ENCODE results near the gene NUMBL.

NUMBL gene

GRCh38 chr19:40719414-40719894 lies 29.0 kb upstream of the NUMBL start:
- no peak for DNase-seq
- peak overlapping the region in 1 of 2 donors; percentile 27 for H3K27ac Mint-ChIP-seq
- peak overlapping the region; percentile 50 to 96 for H3K4me3 Mint-ChIP-seq

GRCh38 chr19:40718774-40719391 lies 28.4 kb upstream of the NUMBL start:
- Mint-ChIP-seq H3K9me3 (peaks cover 0 to 6% of the 10 kb centered on the region in 2 donors), H3K4me1 (peaks cover 74% of the 10 kb centered on the region), H3K27ac (peak overlapping the region; percentile 69 to 84), H3K27me3 (no peaks in the 10 kb centered on the region), H3K4me3 (peak overlapping the region; percentile 83 to 96)
- DNase-seq (no peak), ATAC-seq (no peak)

More at GRCh38 chr19:40719414-40719894, 29.0 kb upstream of the NUMBL start:
- no peak for ATAC-seq
- H3K4me1 Mint-ChIP-seq, result peaks cover 74% of the 10 kb centered on the region
- H3K27me3 Mint-ChIP-seq, result no peaks in the 10 kb centered on the region
- peaks cover 0 to 6% of the 10 kb centered on the region in 2 donors for H3K9me3 Mint-ChIP-seq

DNA sequence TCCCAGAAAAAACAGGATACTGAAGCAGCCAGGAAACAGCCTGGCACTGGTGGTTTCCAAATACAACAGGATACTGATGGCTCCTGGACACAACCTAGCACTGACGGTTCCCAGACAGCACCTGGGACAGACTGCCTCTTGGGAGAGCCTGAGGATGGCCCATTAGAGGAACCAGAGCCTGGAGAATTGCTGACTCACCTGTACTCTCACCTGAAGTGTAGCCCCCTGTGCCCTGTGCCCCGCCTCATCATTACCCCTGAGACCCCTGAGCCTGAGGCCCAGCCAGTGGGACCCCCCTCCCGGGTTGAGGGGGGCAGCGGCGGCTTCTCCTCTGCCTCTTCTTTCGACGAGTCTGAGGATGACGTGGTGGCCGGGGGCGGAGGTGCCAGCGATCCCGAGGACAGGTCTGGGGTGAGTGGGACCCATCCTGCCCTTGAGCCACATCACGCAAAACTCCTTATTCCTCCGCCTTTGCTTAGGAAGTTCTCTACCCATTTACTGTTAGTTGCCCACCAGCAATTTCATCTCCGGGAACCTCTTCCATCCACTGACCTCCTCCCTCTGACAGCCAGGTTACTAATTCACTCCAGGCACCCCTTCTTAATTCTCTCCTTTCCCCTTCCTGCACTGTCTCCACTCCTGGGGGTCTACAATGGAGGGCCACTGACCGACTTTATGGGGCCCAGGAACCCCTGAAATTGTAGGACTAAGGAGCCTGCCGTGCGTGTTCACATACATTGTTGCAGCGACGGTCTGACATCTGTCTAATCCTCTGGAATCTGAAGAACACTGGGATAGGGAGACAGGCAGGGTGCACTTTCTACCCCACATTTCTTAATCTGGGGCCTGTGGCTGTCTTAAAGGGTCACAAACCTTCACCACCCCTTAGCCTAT lies 27.7 kb upstream of the NUMBL start:
- DNase-seq (no peak), ATAC-seq (no peak)
- Mint-ChIP-seq H3K27me3 (no peaks in the 10 kb centered on the region), H3K27ac (peak overlapping the region; percentile 69 to 84), H3K4me3 (peak overlapping the region; percentile 83 to 96), H3K9me3 (peaks cover 0 to under 1% of the 10 kb centered on the region in 2 donors), H3K4me1 (peaks cover 70% of the 10 kb centered on the region)

DNA sequence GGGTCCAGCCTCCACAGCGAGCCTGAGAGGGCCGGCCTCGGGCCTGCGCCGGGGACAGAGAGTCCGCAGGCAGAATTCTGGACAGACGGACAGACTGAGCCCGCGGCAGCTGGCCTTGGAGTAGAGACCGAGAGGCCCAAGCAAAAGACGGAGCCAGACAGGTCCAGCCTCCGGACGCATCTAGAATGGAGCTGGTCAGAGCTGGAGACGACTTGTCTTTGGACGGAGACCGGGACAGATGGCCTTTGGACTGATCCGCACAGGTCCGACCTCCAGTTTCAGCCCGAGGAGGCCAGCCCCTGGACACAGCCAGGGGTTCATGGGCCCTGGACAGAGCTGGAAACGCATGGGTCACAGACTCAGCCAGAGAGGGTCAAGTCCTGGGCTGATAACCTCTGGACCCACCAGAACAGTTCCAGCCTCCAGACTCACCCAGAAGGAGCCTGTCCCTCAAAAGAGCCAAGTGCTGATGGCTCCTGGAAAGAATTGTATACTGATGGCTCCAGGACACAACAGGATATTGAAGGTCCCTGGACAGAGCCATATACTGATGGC lies 27.0 kb upstream of the NUMBL start:
- H3K27me3 Mint-ChIP-seq, result no peaks in the 10 kb centered on the region
- no peak for ATAC-seq
- no peaks in the 10 kb centered on the region for H3K9me3 Mint-ChIP-seq
- no peak for DNase-seq
- H3K4me1 Mint-ChIP-seq, result peaks cover 68% of the 10 kb centered on the region
- peak overlapping the region; percentile 83 to 96 for H3K4me3 Mint-ChIP-seq
- H3K27ac Mint-ChIP-seq, result peak overlapping the region in 1 of 2 donors; percentile 55

DNA sequence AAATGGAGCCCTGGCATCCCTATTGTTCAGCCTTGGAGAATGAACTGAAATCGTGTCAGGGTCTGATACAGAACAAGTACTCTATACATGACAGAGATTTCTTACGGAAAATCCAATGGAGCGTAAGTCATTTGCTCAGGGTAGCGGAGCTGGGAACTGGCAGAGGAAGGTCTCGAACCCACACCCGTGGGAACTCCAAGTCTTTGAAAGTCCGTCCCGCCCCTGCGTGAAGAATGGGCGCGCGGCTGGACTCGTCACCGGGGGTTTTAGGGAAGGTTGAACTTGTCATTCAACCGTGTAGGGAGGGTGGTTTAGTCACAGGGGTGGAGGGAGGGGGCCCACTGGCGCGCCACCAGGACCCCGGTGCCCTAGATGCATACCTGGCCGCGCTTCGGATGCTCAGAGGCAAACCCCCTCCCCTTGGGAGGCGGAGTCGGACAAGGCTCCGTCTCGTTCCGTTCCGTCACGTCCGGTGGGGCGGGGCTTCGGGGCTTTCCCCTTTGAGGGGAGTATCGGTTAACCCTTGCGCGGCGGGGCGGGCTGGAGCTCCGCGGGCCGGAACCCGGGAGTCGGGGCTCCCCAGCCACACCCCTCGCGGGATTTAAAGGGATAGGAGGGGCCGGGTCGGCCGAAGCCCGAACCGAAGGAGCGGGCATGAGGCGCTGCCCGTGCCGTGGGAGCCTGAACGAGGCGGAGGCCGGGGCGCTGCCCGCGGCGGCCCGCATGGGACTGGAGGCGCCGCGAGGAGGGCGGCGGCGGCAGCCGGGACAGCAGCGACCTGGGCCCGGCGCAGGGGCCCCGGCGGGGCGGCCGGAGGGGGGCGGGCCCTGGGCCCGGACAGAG lies 26.3 kb upstream of the NUMBL start, which contains the start of the genes COQ8B and ITPKC:
COQ8B (minus strand) TSS at position 405 of the 843 bp plus-strand sequence. CDS start 2,254 bp downstream, outside the sequence.
ITPKC (plus strand) TSS at position 631 of the 843 bp plus-strand sequence; CDS start at position 655, 24 bp downstream.
- peak within 1 kb of the TSS; percentile 83 to 96 for H3K4me3 Mint-ChIP-seq
- ATAC-seq, result peak; percentile 82
- no peaks in the 10 kb centered on the region for H3K27me3 Mint-ChIP-seq
- no peaks in the 10 kb centered on the region for H3K9me3 Mint-ChIP-seq
- H3K27ac Mint-ChIP-seq, result peak within 1 kb of the TSS; percentile 91 to 96
- peak; percentile 99 for DNase-seq
- H3K4me1 Mint-ChIP-seq, result peaks cover 61% of the 10 kb centered on the region

GRCh38 chr19:40716031-40716481 lies 25.6 kb upstream of the NUMBL start:
- DNase-seq (peak; percentile 77 to 83), ATAC-seq (peak; percentile 47)
- Mint-ChIP-seq H3K4me1 (peaks cover 56% of the 10 kb centered on the region), H3K4me3 (peak overlapping the region; percentile 83 to 92), H3K27ac (peak overlapping the region; percentile 91 to 96), H3K9me3 (no peaks in the 10 kb centered on the region), H3K27me3 (no peaks in the 10 kb centered on the region)

DNA sequence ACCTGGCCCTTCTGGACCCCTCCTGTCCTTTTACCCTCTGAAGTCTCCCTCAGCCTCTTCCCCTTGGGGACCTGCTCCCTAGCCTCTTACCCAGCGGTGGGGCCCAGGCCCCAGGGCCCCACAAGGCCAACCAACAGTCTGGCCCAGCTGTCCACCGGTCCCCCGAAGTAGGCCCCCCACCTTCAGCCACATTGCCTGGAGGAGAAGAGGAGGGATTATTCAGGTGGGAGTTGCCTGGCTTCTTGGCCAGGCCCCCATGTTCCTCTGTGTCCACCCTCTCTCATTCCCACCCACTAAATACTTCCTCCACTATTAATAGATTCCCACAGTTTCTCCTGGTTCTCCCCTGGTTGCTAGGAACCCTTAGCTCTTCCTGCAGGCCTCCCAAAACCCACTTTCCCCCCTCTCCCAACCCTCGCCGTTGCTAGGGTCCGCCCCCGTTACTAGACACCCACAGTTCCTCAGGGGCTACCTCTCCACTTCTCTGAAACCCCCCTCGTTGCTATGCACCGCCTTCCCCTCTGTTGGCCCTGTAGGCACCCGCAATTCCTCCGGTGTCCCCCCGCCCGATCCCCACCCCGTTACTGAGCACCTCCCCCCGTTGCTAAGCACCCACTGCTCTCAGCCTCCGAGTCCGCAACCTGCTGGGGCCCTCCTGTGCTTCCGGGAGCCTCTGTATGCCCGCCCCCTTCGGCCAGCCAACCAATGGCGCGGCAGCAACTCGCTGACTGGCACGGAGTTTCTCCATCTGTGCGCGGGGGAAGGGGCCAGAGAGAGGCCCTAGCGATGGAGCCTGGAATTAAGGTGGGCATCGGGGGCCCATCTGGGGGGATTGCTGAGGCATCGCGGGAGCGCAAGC lies 24.2 kb upstream of the NUMBL start:
- peak overlapping the region; percentile 83 to 92 for H3K4me3 Mint-ChIP-seq
- H3K4me1 Mint-ChIP-seq, result peaks cover 42% of the 10 kb centered on the region
- H3K9me3 Mint-ChIP-seq, result no peaks in the 10 kb centered on the region
- peak overlapping the region in 1 of 2 donors; percentile 96 for H3K27ac Mint-ChIP-seq
- DNase-seq (peak; percentile 91 to 94), ATAC-seq (peak; percentile 76)
- no peaks in the 10 kb centered on the region for H3K27me3 Mint-ChIP-seq

DNA sequence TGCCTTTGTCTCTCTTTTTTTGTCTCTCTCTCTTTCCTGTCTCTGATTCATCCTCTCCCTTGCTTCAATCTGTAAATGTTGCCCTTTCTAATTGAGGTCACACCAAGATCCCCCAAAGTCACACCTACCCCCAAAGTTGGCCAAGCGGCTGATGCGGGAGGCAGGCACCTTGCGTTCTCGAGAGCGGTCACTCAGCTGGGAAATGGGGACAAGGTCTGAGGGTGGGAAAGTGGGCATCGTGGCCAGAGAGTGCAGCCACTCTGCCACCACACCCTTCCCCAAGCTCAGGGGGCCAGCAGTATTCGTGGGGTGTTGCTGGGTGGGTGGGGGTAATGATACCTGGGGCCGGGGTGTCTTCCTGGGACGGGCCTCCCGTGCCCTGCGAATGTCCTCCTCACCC lies 23.5 kb upstream of the NUMBL start:
- Mint-ChIP-seq H3K9me3 (no peaks in the 10 kb centered on the region), H3K27me3 (no peaks in the 10 kb centered on the region), H3K4me1 (peaks cover 37% of the 10 kb centered on the region), H3K4me3 (peak overlapping the region; percentile 83 to 92), H3K27ac (peak overlapping the region in 1 of 2 donors; percentile 20)
- no peak for ATAC-seq
- no peak for DNase-seq

- Mint-ChIP-seq H3K27me3 (no peaks in the 10 kb centered on the region), H3K4me3 (no peak overlapping the region), H3K27ac (peak overlapping the region in 1 of 2 donors; percentile 85), H3K9me3 (no peaks in the 10 kb centered on the region), H3K4me1 (peaks cover 12% of the 10 kb centered on the region)
- ATAC-seq (no peak), DNase-seq (no peak)
These were observed 19.4 kb upstream of the NUMBL start for GRCh38 chr19:40709817-40710216.

- Mint-ChIP-seq H3K27me3 (no peaks in the 10 kb centered on the region), H3K9me3 (no peaks in the 10 kb centered on the region), H3K4me1 (no peaks in the 10 kb centered on the region), H3K27ac (no peak overlapping the region), H3K4me3 (no peak overlapping the region)
- ATAC-seq (no peak), DNase-seq (no peak)
These were observed 17.2 kb upstream of the NUMBL start for GRCh38 chr19:40707615-40708014.

GRCh38 chr19:40705950-40706619 lies 15.6 kb upstream of the NUMBL start:
- no peaks in the 10 kb centered on the region for H3K4me1 Mint-ChIP-seq
- ATAC-seq, result no peak
- no peaks in the 10 kb centered on the region for H3K9me3 Mint-ChIP-seq
- no peak overlapping the region for H3K27ac Mint-ChIP-seq
- no peak overlapping the region for H3K4me3 Mint-ChIP-seq
- no peak for DNase-seq
- H3K27me3 Mint-ChIP-seq, result no peaks in the 10 kb centered on the region

DNA sequence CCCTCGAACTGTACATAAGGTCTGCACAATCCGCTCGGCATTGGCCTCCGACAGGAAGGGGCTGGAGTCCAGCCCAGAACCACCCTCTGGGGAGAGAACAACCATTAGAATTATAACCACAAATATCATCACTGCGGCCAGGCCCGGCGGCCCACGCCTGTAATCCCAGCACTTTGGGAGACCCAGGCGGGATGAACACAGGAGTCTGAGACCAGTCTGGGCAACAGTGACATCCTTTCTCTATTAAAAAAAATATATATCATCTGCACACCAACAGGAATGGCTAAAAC lies 14.9 kb upstream of the NUMBL start:
- H3K27ac Mint-ChIP-seq, result no peak overlapping the region
- H3K4me3 Mint-ChIP-seq, result no peak overlapping the region
- H3K9me3 Mint-ChIP-seq, result no peaks in the 10 kb centered on the region

DNA sequence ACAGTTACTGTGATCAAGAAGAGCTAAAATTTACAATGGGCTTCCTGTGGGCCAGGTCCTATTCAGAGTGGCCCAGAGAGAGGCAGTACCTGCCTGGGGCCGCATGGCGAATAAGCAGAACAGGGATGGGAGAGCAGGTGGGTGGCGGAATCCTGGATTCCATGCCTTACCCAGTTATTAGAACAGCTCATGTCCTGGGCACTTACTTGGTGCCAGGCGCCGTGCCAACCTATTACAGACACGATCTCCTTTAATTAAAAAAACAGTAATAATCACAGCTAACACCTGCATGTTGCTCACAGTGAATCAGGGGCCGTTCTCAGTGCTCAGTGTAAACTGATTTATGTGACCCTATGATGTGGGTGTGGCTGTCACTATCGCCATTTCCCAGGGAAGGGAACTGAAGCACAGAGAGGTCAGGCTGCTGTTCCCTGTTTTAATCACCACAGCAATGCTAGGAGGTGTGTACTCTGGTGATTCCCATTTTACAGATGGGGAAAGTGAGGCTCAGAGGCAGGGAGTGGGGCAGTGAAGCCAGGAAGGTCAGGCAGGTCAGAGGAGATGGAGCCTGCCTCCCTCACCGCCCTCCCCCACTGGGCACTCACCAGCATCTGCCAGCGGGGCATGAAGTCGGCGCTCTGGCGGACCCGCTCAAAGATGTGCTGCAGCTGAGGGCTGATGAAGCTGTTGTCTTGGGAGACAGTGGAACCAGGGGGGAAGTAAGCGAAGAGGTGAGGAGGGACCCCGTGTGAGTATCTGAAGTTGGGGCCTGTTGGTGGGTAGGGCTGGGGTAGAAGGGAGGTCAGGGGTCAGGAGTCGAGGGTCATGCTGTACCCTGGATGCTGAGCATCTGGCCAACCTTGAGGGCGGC lies 14.3 kb upstream of the NUMBL start:
- Mint-ChIP-seq H3K27me3 (no peaks in the 10 kb centered on the region), H3K27ac (no peak overlapping the region), H3K9me3 (no peaks in the 10 kb centered on the region)

More for the DNA sequence above, 14.9 kb upstream of the NUMBL start:
- ATAC-seq (no peak), DNase-seq (no peak)
- Mint-ChIP-seq H3K4me1 (no peaks in the 10 kb centered on the region), H3K27me3 (no peaks in the 10 kb centered on the region)

More for the DNA sequence above, 14.3 kb upstream of the NUMBL start:
- H3K4me1 Mint-ChIP-seq, result no peaks in the 10 kb centered on the region
- ATAC-seq, result no peak
- H3K4me3 Mint-ChIP-seq, result no peak overlapping the region
- DNase-seq, result no peak
